SU-DHL-6 (cell line): Measurements from ENCODE around the gene ACAP3.

Source experiments
- CTCF ChIP-seq: fragments of 200-600 bp; sonication (generic); IDR thresholded peaks from one replicate; pipeline ENCODE4 v1.5.1; 2017; ENCODE audit warnings: antibody characterized with exemption, mild to moderate bottlenecking, low read length, moderate library complexity; ENCODE audit not compliant: insufficient read depth, poor library complexity, severe bottlenecking
- EZH2phosphoT487 ChIP-seq: fragments of 200-600 bp; sonication (generic), shearing (Covaris generic); conservative IDR thresholded peaks from 2 replicates; pipeline ENCODE4 v1.6.1; 2018; ENCODE audit warnings: mild to moderate bottlenecking, antibody characterized with exemption, low read length, moderate library complexity, mixed read lengths

GRCh38 chr1:1333551-1334241, 26.0 kb upstream of the ACAP3 start:
- TF ChIP-seq CTCF (no peak), EZH2phosphoT487 (no peak)
